Parathyroid adenoma (tissue), 2 donors: ENCODE data around the gene SLC5A7.

Experiments
- H2AFZ ChIP-seq: fragments of 300-600 bp; sonication (generic); one replicate; pipeline ENCODE4 v1.7.0; 2017; ENCODE audit warnings: antibody characterized with exemption, mild to moderate bottlenecking
- H3K27ac ChIP-seq: fragments of 300-600 bp; sonication (generic); one replicate; pipeline ENCODE4 v1.7.0; 2017
- H3K27me3 ChIP-seq: fragments of 300-600 bp; sonication (generic); one replicate; pipeline ENCODE4 v1.7.0; 2017; ENCODE audit warnings: low read length; ENCODE audit not compliant: control insufficient read depth, insufficient read depth
- H3K36me3 ChIP-seq: fragments of 300-600 bp; sonication (generic); one replicate; pipeline ENCODE4 v1.7.0; 2017; ENCODE audit warnings: low read length; ENCODE audit not compliant: control insufficient read depth, insufficient read depth
- H3K4me1 ChIP-seq: fragments of 300-600 bp; sonication (generic); one replicate; pipeline ENCODE4 v1.7.0; 2017; ENCODE audit warnings: control low read depth
- H3K4me2 ChIP-seq: fragments of 300-600 bp; sonication (generic); one replicate; pipeline ENCODE4 v1.7.0; 2017; ENCODE audit warnings: low read length
- H3K4me3 ChIP-seq: fragments of 300-600 bp; sonication (generic); one replicate; pipeline ENCODE4 v1.7.0; 2017; ENCODE audit warnings: low read depth, low read length
- H3K79me2 ChIP-seq: fragments of 300-600 bp; sonication (generic); one replicate; pipeline ENCODE4 v1.7.0; 2017; ENCODE audit warnings: control low read depth
- H3K9ac ChIP-seq: fragments of 300-600 bp; sonication (generic); one replicate; pipeline ENCODE4 v1.7.0; 2017; ENCODE audit warnings: mild to moderate bottlenecking
- H3K9me3 ChIP-seq: fragments of 300-600 bp; sonication (generic); one replicate; pipeline ENCODE4 v1.7.0; 2017; ENCODE audit warnings: low read length; ENCODE audit not compliant: control insufficient read depth
- TF ChIP-seq, protein P1 (sequence below): fragments of 300-600 bp; sonication (generic); IDR thresholded peaks from one replicate; pipeline ENCODE4 v1.7.0; 2017; ENCODE audit warnings: antibody characterized with exemption, mild to moderate bottlenecking
- donor health status: primary hyperparathyroidism.

Gene SLC5A7

DNA sequence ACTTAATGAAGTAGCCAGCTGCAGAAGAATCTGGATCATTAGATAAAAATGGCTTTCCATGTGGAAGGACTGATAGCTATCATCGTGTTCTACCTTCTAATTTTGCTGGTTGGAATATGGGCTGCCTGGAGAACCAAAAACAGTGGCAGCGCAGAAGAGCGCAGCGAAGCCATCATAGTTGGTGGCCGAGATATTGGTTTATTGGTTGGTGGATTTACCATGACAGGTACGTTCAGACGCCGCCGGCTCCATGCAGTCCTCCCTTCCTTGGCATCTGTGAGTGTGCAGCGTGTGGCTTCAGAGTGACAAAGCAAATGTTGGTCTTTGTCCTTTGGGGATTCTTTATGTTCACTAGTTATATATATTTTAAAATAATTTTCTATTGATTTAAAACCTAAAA lies 1.8 kb downstream of the SLC5A7 start:
- Histone ChIP-seq H3K79me2 (no peaks in the 10 kb centered on the region), H3K27me3 (no peaks in the 10 kb centered on the region), H2AFZ (no peak overlapping the region), H3K4me1 (no peaks in the 10 kb centered on the region), H3K4me3 (no peak overlapping the region), H3K4me2 (no peak overlapping the region), H3K36me3 (no peaks in the 10 kb centered on the region), H3K9ac (no peak overlapping the region), H3K27ac (no peak overlapping the region), H3K9me3 (no peaks in the 10 kb centered on the region)
- TF ChIP-seq, protein P1, sequence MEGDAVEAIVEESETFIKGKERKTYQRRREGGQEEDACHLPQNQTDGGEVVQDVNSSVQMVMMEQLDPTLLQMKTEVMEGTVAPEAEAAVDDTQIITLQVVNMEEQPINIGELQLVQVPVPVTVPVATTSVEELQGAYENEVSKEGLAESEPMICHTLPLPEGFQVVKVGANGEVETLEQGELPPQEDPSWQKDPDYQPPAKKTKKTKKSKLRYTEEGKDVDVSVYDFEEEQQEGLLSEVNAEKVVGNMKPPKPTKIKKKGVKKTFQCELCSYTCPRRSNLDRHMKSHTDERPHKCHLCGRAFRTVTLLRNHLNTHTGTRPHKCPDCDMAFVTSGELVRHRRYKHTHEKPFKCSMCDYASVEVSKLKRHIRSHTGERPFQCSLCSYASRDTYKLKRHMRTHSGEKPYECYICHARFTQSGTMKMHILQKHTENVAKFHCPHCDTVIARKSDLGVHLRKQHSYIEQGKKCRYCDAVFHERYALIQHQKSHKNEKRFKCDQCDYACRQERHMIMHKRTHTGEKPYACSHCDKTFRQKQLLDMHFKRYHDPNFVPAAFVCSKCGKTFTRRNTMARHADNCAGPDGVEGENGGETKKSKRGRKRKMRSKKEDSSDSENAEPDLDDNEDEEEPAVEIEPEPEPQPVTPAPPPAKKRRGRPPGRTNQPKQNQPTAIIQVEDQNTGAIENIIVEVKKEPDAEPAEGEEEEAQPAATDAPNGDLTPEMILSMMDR: no peak

DNA sequence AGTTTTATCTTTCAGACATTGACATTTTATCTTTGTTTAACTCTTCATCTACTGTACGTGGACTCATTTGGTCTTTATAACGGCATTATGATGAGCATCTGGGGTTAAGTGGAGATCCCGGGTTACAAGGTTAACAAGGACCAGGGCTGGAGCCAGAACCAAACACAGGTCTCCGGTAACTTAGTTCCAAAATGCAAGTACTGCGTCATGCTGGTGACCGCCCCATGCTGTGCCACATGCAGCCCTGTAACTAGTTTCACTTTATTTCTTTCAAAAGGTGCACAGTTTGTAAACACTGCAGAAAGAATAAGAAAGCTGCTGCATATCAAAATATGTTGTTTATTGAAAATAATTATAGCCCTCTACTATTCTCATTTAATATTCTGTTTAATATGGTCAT lies 3.1 kb downstream of the SLC5A7 start:
- Histone ChIP-seq H3K4me3 (no peak overlapping the region), H3K9me3 (no peaks in the 10 kb centered on the region), H3K9ac (no peak overlapping the region), H3K36me3 (no peaks in the 10 kb centered on the region), H3K79me2 (no peaks in the 10 kb centered on the region), H2AFZ (no peak overlapping the region), H3K27me3 (no peaks in the 10 kb centered on the region), H3K27ac (no peak overlapping the region), H3K4me2 (no peak overlapping the region), H3K4me1 (no peaks in the 10 kb centered on the region)
- TF ChIP-seq, protein P1: no peak

DNA sequence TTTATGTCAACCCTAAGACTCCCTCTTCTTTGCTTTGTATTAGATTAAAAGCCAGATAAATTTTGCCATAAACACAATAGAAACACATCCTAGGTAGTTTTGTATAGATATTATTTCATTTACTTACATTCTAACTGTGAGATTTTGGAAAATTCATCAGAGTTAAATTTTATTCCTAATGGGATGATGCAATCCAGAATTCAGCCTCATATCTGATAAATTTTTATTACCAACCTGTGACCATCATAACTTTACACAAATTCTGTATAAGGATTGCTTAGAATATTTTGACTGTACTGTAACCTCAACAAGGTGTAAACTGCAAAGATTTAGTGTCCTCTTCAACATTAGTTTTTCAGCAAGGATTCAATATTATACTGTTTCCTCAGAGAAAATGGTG lies 4.4 kb downstream of the SLC5A7 start:
- no peak overlapping the region for H2AFZ ChIP-seq
- no peak overlapping the region for H3K4me2 ChIP-seq
- H3K4me1 ChIP-seq: no peaks in the 10 kb centered on the region
- no peak overlapping the region for H3K9ac ChIP-seq
- no peak overlapping the region for H3K27ac ChIP-seq
- H3K9me3 ChIP-seq: no peaks in the 10 kb centered on the region
- H3K4me3 ChIP-seq: no peak overlapping the region
- H3K79me2 ChIP-seq: no peaks in the 10 kb centered on the region
- no peaks in the 10 kb centered on the region for H3K36me3 ChIP-seq
- TF ChIP-seq, protein P1: no peak
- H3K27me3 ChIP-seq: no peaks in the 10 kb centered on the region

DNA sequence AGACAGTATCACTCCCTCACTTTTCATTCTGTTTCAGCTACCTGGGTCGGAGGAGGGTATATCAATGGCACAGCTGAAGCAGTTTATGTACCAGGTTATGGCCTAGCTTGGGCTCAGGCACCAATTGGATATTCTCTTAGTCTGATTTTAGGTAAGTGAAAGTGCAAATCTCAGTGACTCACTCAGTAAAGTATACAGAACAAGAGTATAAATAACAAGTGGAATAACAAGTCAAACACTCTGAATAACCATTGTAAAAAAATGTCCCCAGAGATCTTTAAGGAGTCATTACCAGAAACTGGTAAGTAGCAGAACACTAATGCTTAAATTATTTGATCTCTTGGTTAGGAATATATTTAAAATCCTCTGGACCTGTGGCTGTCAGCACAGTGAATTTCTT lies 5.7 kb downstream of the SLC5A7 start:
- H3K4me1 ChIP-seq: no peaks in the 10 kb centered on the region
- H3K9ac ChIP-seq: no peak overlapping the region
- no peak overlapping the region for H2AFZ ChIP-seq
- no peaks in the 10 kb centered on the region for H3K79me2 ChIP-seq
- no peaks in the 10 kb centered on the region for H3K36me3 ChIP-seq
- TF ChIP-seq, protein P1: no peak
- no peak overlapping the region for H3K4me3 ChIP-seq
- no peak overlapping the region for H3K27ac ChIP-seq
- H3K9me3 ChIP-seq: no peaks in the 10 kb centered on the region
- no peaks in the 10 kb centered on the region for H3K27me3 ChIP-seq
- H3K4me2 ChIP-seq: no peak overlapping the region

DNA sequence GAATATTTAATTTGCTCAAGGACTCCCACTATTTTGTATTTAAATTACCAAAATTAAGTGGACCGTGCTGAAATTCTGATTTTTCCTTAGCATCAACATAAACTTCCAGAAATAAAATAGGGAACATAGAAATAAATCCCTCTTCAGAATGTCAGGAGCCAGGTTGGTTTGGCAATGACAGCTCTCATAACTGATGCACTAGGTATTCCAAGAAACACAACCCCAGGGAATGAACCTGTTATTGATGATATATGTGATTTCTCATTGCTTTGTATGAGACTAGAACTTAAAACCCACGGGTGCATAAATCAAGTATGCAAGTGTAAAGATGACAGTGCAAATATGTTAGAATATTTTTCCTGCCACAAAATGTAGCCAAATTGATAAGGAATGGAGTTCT lies 12.8 kb downstream of the SLC5A7 start:
- Histone ChIP-seq H3K27ac (no peak overlapping the region), H3K79me2 (no peaks in the 10 kb centered on the region), H3K36me3 (no peaks in the 10 kb centered on the region), H2AFZ (no peak overlapping the region), H3K4me2 (no peak overlapping the region), H3K27me3 (no peaks in the 10 kb centered on the region), H3K4me1 (no peaks in the 10 kb centered on the region), H3K9me3 (no peaks in the 10 kb centered on the region), H3K4me3 (no peak overlapping the region), H3K9ac (no peak overlapping the region)
- TF ChIP-seq, protein P1: no peak
